ENCODE measurements around the gene LIMCH1. TPM values are rescaled to one million over a fixed set of nuclear protein-coding genes. Genes with fewer than 3 reads are reported as not detected.

Gene LIMCH1
- total and polyA plus RNA-seq, 2 of the 8 experiments (the other 6 are each of a cell fraction or from before 2014, with no cell fraction given) = 2.7 to 3.0 TPM

- peaks cover 87 to 99% (median 96%) of the 10 kb centered on the region in 4 experiments for H3K27me3 ChIP-seq (replicated peaks in 1 of 4; ENCODE audit: control insufficient read depth in 3 of 4, extremely low read depth in 1 of 4, insufficient read depth in 3 of 4, low read length in 3 of 4)
- ChIA-PET POLR2A (ENCODE audit: partially characterized antibody) (interaction anchor here (0.8 kb wide), 1 partner anchor 132 kb away, joined by 4 read pairs; no protein-coding TSS in a partner anchor), CTCF (ENCODE audit: partially characterized antibody) (interaction anchor here (1.2 to 1.5 kb wide), 5 partner anchors 9 to 140 kb away, joined by 3 to 10 read pairs (median 4); no protein-coding TSS in a partner anchor)
- DNase-seq (ENCODE audit: low read depth in 1 of 2, low spot score in 2 of 2) = peak in 1 of 2 experiments; percentile 63
- no peak overlapping the region; the same call in 1 of the 2 replicates for H2BK15ac ChIP-seq (ENCODE audit: low read length)
- no peak for FAIRE-seq
- H3K9ac ChIP-seq (replicated peaks in 1 of 4; ENCODE audit: extremely low read depth in 1 of 4, low read depth in 3 of 4, low read length in 3 of 4) = no peak overlapping the region
- no peak overlapping the region for H3K56ac ChIP-seq (replicated peaks; ENCODE audit: insufficient read length, low read depth, low read length)
- H3K4ac ChIP-seq (replicated peaks; ENCODE audit: insufficient read length, low read depth, low read length) = no peak overlapping the region
- WGBS, 2 experiments (ENCODE audit: extremely low coverage in 1 of 2, insufficient coverage in 1 of 2, insufficient read length in 1 of 2, insufficient replicate concordance in 2 of 2, low coverage in 1 of 2, low lambda C conversion rate in 2 of 2, missing lambda C conversion rate in 1 of 2) = 2% methylated on average over 32 of the region's 37 CpGs; no CpG with 5 or more reads in 1 of the 2 experiments
- no peak overlapping the region for H3K14ac ChIP-seq (ENCODE audit: insufficient read length)
- no peak overlapping the region for H3K27ac ChIP-seq (ENCODE audit: low read depth, low read length)
- 0 out of 2 replicates have a peak overlapping the region, but pooled peaks have one; percentile 19 for H4K8ac ChIP-seq (ENCODE audit: extremely low read depth, insufficient read depth, low read length)
- peaks cover 0 to 15% (median 0%) of the 10 kb centered on the region in 4 experiments; a peak in 1 of 8 replicates for H3K36me3 ChIP-seq (ENCODE audit: control insufficient read depth in 2 of 4, insufficient read depth in 4 of 4, low read length in 3 of 4)
- H2BK5ac ChIP-seq (ENCODE audit: low read depth, low read length) = no peak overlapping the region
- H3K18ac ChIP-seq (ENCODE audit: extremely low read depth, low read length) = no peak overlapping the region
- peaks cover 0 to 13% of the 10 kb centered on the region in 2 experiments; a peak in 2 of 4 replicates for H3K9me3 ChIP-seq (ENCODE audit: insufficient read depth in 2 of 2, low read depth in 1 of 2, low read length in 1 of 2)
- no peak overlapping the region for H3K23ac ChIP-seq (ENCODE audit: insufficient read length)
- H3K4me1 ChIP-seq (replicated peaks in 1 of 4; ENCODE audit: control insufficient read depth in 3 of 4, insufficient read depth in 4 of 4, low read length in 3 of 4) = peaks cover 5 to 39% (median 24%) of the 10 kb centered on the region in 4 experiments
- no peak overlapping the region for H2AK5ac ChIP-seq (ENCODE audit: low read depth, low read length)
- no peak overlapping the region for H4K91ac ChIP-seq (replicated peaks; ENCODE audit: insufficient read length, low read length)
- H2AFZ ChIP-seq (ENCODE audit: low read length) = no peak overlapping the region
- peak overlapping the region; percentile 55 to 59 for H3K4me2 ChIP-seq (ENCODE audit: insufficient read depth in 1 of 2, low read depth in 2 of 2, low read length in 2 of 2)
- TF ChIP-seq SUZ12 (IDR thresholded peaks at IDR 0.05; ENCODE audit: low read length) = peak; percentile 100
- peak; percentile 93 for TF ChIP-seq RNF2 (IDR thresholded peaks at IDR 0.05; ENCODE audit: borderline replicate concordance, low read depth, low read length, missing control alignments, poor library complexity, severe bottlenecking)
- peak; percentile 100 for TF ChIP-seq EZH2 (IDR thresholded peaks at IDR 0.05; ENCODE audit: low read depth, low read length, severe bottlenecking)
- no peak for TF ChIP-seq BRCA1 (IDR thresholded peaks at IDR 0.05; ENCODE audit: low read depth, low read length)
- peak; percentile 80; the same call in 1 of the 2 replicates for TF ChIP-seq CBX8 (IDR thresholded peaks at IDR 0.05; ENCODE audit: borderline replicate concordance, low read depth, low read length)
- no peak for TF ChIP-seq BACH1 (IDR thresholded peaks at IDR 0.05; ENCODE audit: low read length)
- H2BK20ac ChIP-seq (ENCODE audit: low read length) = 0 out of 2 replicates have a peak overlapping the region, but pooled peaks have one; percentile 61
- H3K23me2 ChIP-seq (ENCODE audit: low read depth, low read length) = peaks cover 8% of the 10 kb centered on the region
- no peak overlapping the region for H2BK120ac ChIP-seq (replicated peaks; ENCODE audit: low read depth, low read length)
- no peaks in the 10 kb centered on the region for H3K79me1 ChIP-seq (ENCODE audit: low read depth, low read length)
- no peak overlapping the region for H2BK12ac ChIP-seq (ENCODE audit: low read depth, low read length)
- H4K5ac ChIP-seq (ENCODE audit: insufficient read length, low read depth, low read length) = no peak overlapping the region
- H4K20me1 ChIP-seq (replicated peaks in 1 of 2; ENCODE audit: control insufficient read depth in 1 of 2, insufficient read depth in 2 of 2, low read length in 2 of 2) = peaks cover 7 to 27% of the 10 kb centered on the region in 2 experiments
- H3K4me3 ChIP-seq (ENCODE audit: extremely low read depth in 1 of 4, insufficient read depth in 2 of 4, low read depth in 3 of 4, low read length in 4 of 4) = peak overlapping the region; percentile 1 to 49 (median 16); a peak in 5 of 8 replicates
- H3K79me2 ChIP-seq (ENCODE audit: control insufficient read depth in 1 of 2, insufficient read depth in 2 of 2, low read length in 2 of 2) = no peaks in the 10 kb centered on the region
Measured at GRCh38 chr4:41746440-41747229, 208.7 kb downstream of the LIMCH1 start.
